Brain microvascular endothelial cell (primary cell): ENCODE measurements around the gene ITGB2.

Experiments used
- DNase-seq: peaks from one replicate; pipeline ENCODE4 v3.0.0-alpha.2; 2020
- H3K27ac ChIP-seq: fragments of 250-450 bp; sonication (Bioruptor Pico); 2 replicates; pipeline ENCODE4 v1.5.1; 2020; ENCODE audit warnings: mild to moderate bottlenecking, moderate library complexity
- H3K27me3 ChIP-seq: fragments of 250-450 bp; sonication (Bioruptor Pico); replicated peaks from 2 replicates; pipeline ENCODE4 v1.5.1; 2020; ENCODE audit warnings: mild to moderate bottlenecking
- H3K36me3 ChIP-seq: fragments of 250-450 bp; sonication (Bioruptor Pico); replicated peaks from 2 replicates; pipeline ENCODE4 v1.5.1; 2020; ENCODE audit warnings: mild to moderate bottlenecking
- H3K4me3 ChIP-seq: 2 replicates; pipeline ENCODE4 v1.5.1; 2011; ENCODE audit warnings: low read depth, mild to moderate bottlenecking, control low read depth, low read length, moderate library complexity
- CTCF ChIP-seq: IDR thresholded peaks from 2 replicates; pipeline ENCODE4 v1.5.1; 2011; ENCODE audit warnings: low read depth, mild to moderate bottlenecking, moderate library complexity, low read length, control low read depth, inconsistent platforms; ENCODE audit errors: missing control alignments
- in situ Hi-C: cut with HindIII; loops from 2 replicates; pipeline ENCODE4 v1.10.0; 2017; ENCODE audit warnings: low sequenced_read_pairs, low pct_ligation_motif_present

ITGB2 gene

GRCh38 chr21:44856131-44856530 lies 64.6 kb downstream of the ITGB2 start:
- no peak for DNase-seq
- Histone ChIP-seq H3K27me3 (no peaks in the 10 kb centered on the region), H3K36me3 (peaks cover 46% of the 10 kb centered on the region), H3K4me3 (no peak overlapping the region), H3K27ac (no peak overlapping the region)
- no peak for TF ChIP-seq CTCF
- in situ Hi-C loops = loop anchor here (10.0 kb wide), 1 partner anchor 51 kb away; the partner anchor contains the start of gene UBE2G2

GRCh38 chr21:44855572-44855971 lies 65.1 kb downstream of the ITGB2 start:
- in situ Hi-C loops = loop anchor here (10.0 kb wide), 1 partner anchor 51 kb away; the partner anchor contains the start of gene UBE2G2
- Histone ChIP-seq H3K27ac (no peak overlapping the region), H3K36me3 (peaks cover 42% of the 10 kb centered on the region), H3K4me3 (no peak overlapping the region), H3K27me3 (no peaks in the 10 kb centered on the region)
- DNase-seq = no peak
- no peak for TF ChIP-seq CTCF

GRCh38 chr21:44854664-44855446 lies 65.8 kb downstream of the ITGB2 start:
- no peak for TF ChIP-seq CTCF
- Histone ChIP-seq H3K36me3 (peaks cover 44% of the 10 kb centered on the region), H3K27ac (no peak overlapping the region), H3K4me3 (no peak overlapping the region), H3K27me3 (no peaks in the 10 kb centered on the region)
- in situ Hi-C loops = loop anchor here (10.0 kb wide), 1 partner anchor 50 kb away; the partner anchor contains the start of gene UBE2G2
- no peak for DNase-seq

GRCh38 chr21:44854391-44854663 lies 66.4 kb downstream of the ITGB2 start:
- Histone ChIP-seq H3K27me3 (no peaks in the 10 kb centered on the region), H3K36me3 (peaks cover 46% of the 10 kb centered on the region), H3K27ac (no peak overlapping the region), H3K4me3 (no peak overlapping the region)
- in situ Hi-C loops = loop anchor here (10.0 kb wide), 1 partner anchor 50 kb away; the partner anchor contains the start of gene UBE2G2
- TF ChIP-seq CTCF = no peak
- DNase-seq = no peak

GRCh38 chr21:44853601-44854390 lies 66.9 kb downstream of the ITGB2 start:
- H3K27ac ChIP-seq = no peak overlapping the region
- no peak for DNase-seq
- H3K27me3 ChIP-seq = no peaks in the 10 kb centered on the region
- H3K36me3 ChIP-seq = peaks cover 50% of the 10 kb centered on the region
- in situ Hi-C loops = loop anchor here (10.0 kb wide), 1 partner anchor 49 kb away; the partner anchor contains the start of gene UBE2G2
- TF ChIP-seq CTCF = no peak
- H3K4me3 ChIP-seq = no peak overlapping the region
